Stimulated activated CD4-positive, alpha-beta T cell treated with anti-CD3 and anti-CD28 coated beads, Interleukin-1b, Interleukin-23, amount 100 ng/mL, for 4 hours (primary cell): ENCODE measurements around the gene PPIE.

Source experiments
- DNase-seq, 2 donors: peaks; one replicate each; pipeline ENCODE4 v3.0.0-alpha.2; 2020; ENCODE audit warnings: low read depth in 2 of 2

Gene PPIE

DNA sequence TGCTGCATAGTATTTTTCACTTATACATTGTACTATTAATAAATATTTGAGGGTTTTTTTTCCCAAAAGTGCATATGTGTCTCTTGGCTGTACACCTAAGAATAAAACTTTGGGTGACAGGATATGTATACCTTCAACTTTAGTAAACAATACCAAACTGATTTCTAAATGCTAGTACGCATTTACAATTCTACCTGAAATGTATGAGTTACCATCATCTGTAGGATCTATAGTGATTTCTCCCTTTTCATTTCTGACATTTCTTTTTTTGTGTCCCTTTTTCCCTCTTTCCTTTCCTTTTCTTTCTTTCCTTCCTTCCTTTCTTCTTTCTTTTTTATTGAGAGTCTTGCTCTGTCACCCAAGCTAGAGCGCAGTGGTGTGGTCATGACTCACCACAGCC is 66.7 kb downstream of the PPIE start:
- no peak for DNase-seq

GRCh38 chr1:39808784-39809517 is 70.3 kb downstream of the PPIE start:
- no peak for DNase-seq

- no peak for DNase-seq
Observed at GRCh38 chr1:39812913-39813312, 74.2 kb downstream of the PPIE start.
